NT2/D1 (cell line): ENCODE measurements around the gene NF1.

Experiments used
- DNase-seq: peaks from one replicate; pipeline ENCODE4 v3.0.0-alpha.2; 2011; ENCODE audit warnings: low read depth, low spot score
- H3K27me3 ChIP-seq: 2 replicates; pipeline ENCODE4 v1.6.0; 2011; ENCODE audit warnings: mild to moderate bottlenecking; ENCODE audit not compliant: insufficient read length, insufficient read depth
- H3K36me3 ChIP-seq: 2 replicates; pipeline ENCODE4 v1.6.1; 2011; ENCODE audit warnings: mild to moderate bottlenecking, low read length, mixed read lengths; ENCODE audit not compliant: insufficient read depth, insufficient read length
- H3K4me1 ChIP-seq: 2 replicates; pipeline ENCODE4 v1.5.1; 2011; ENCODE audit not compliant: insufficient read depth, insufficient read length
- H3K4me3 ChIP-seq: 2 replicates; pipeline ENCODE4 v1.5.1; 2011; ENCODE audit warnings: low read depth; ENCODE audit not compliant: insufficient read length
- H3K9ac ChIP-seq: 2 replicates; pipeline ENCODE4 v1.6.0; 2011; ENCODE audit warnings: low read depth; ENCODE audit not compliant: insufficient read length
- H3K9me3 ChIP-seq: 2 replicates; pipeline ENCODE4 v1.5.1; 2011; ENCODE audit warnings: mild to moderate bottlenecking, low read length; ENCODE audit not compliant: insufficient read depth
- SUZ12 ChIP-seq: IDR thresholded peaks from 2 replicates; pipeline ENCODE4 v1.6.1; 2011; ENCODE audit not compliant: insufficient read length, insufficient read depth; ENCODE audit errors: extremely low read depth
- YY1 ChIP-seq: IDR thresholded peaks from 2 replicates; pipeline ENCODE4 v1.6.1; 2011; ENCODE audit not compliant: insufficient read length, insufficient read depth
- ZNF274 ChIP-seq: IDR thresholded peaks from 2 replicates; pipeline ENCODE4 v1.6.1; 2011; ENCODE audit warnings: mild to moderate bottlenecking, low read depth, low read length

The NF1 gene

GRCh38 chr17:31318851-31319661 lies 224.3 kb downstream of the NF1 start:
- Histone ChIP-seq H3K27me3 (no peaks in the 10 kb centered on the region), H3K4me1 (no peaks in the 10 kb centered on the region), H3K36me3 (no peaks in the 10 kb centered on the region), H3K4me3 (no peak overlapping the region), H3K9me3 (no peaks in the 10 kb centered on the region), H3K9ac (no peak overlapping the region)
- DNase-seq: no peak
- TF ChIP-seq SUZ12 (no peak), YY1 (no peak), ZNF274 (no peak)

GRCh38 chr17:31320241-31320640 lies 225.5 kb downstream of the NF1 start:
- H3K4me3 ChIP-seq: no peak overlapping the region
- H3K9ac ChIP-seq: no peak overlapping the region
- H3K9me3 ChIP-seq: no peaks in the 10 kb centered on the region
- DNase-seq: no peak
- TF ChIP-seq SUZ12: no peak
- no peak for TF ChIP-seq YY1
- TF ChIP-seq ZNF274: no peak
- H3K4me1 ChIP-seq: no peaks in the 10 kb centered on the region
- no peaks in the 10 kb centered on the region for H3K27me3 ChIP-seq
- no peaks in the 10 kb centered on the region for H3K36me3 ChIP-seq

- Histone ChIP-seq H3K4me1 (no peaks in the 10 kb centered on the region), H3K9ac (no peak overlapping the region)
Observed at GRCh38 chr17:31320791-31321190, 226.0 kb downstream of the NF1 start.

GRCh38 chr17:31321481-31321880 lies 226.7 kb downstream of the NF1 start, which contains the start of gene EVI2A:
Gene EVI2A, minus strand, starts transcription at chr17:31321622. Its CDS starts 2,609 bp downstream, at chr17:31319013.
- Histone ChIP-seq H3K4me3 (no peak within 1 kb of the TSS), H3K9ac (no peak within 1 kb of the TSS), H3K9me3 (no peaks in the 10 kb centered on the region), H3K27me3 (no peaks in the 10 kb centered on the region), H3K4me1 (no peaks in the 10 kb centered on the region), H3K36me3 (peaks cover 7% of the 10 kb centered on the region)
- TF ChIP-seq YY1 (no peak), ZNF274 (no peak), SUZ12 (no peak)
- DNase-seq: no peak

More at GRCh38 chr17:31320791-31321190, 226.0 kb downstream of the NF1 start:
- no peaks in the 10 kb centered on the region for H3K27me3 ChIP-seq
- no peak for DNase-seq
- H3K36me3 ChIP-seq: peaks cover 1% of the 10 kb centered on the region
- no peak for TF ChIP-seq SUZ12
- TF ChIP-seq YY1: no peak
- no peak for TF ChIP-seq ZNF274
- H3K9me3 ChIP-seq: no peaks in the 10 kb centered on the region
- no peak overlapping the region for H3K4me3 ChIP-seq

DNA sequence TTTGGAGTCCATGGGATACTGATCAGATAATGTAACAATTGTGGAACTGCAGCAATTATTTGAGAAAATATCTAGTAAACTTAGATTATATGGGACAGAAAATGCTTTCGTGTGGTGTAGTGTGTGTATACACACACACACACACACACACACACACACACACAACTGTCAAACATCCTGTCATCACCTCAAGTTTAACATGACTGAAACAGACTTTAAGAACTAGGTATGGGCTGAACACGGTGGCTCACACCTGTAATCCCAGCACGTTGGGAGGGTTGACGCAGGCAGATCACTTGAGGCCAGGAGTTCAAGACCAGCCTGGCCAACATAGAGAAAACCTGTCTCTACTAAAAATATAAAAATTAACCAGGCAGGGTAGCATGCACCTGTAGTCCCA lies 227.2 kb downstream of the NF1 start:
- Histone ChIP-seq H3K4me3 (no peak overlapping the region), H3K9me3 (no peaks in the 10 kb centered on the region), H3K4me1 (no peaks in the 10 kb centered on the region), H3K27me3 (no peaks in the 10 kb centered on the region), H3K36me3 (peaks cover 8% of the 10 kb centered on the region), H3K9ac (no peak overlapping the region)
- DNase-seq: no peak
- TF ChIP-seq SUZ12 (no peak), ZNF274 (no peak), YY1 (no peak)

DNA sequence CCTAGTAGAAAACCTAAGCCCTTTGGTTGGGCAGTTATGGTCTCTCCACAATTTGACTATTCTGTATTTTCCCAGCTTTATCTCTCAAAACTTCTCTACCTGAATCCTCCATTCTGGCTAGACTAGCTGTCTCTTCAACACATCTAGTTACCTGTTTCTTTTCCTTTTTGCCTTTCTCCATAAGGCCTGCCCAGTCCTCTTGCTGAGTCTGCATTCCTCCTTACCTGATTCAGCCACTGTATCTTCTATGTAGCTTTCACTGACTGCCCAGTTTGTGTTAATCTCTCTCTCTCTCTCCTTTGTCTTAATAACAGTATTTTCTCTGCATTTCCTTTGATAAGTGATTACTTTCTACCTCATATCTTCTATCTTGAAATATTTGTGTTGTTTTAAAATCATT lies 228.8 kb downstream of the NF1 start:
- peaks cover 8% of the 10 kb centered on the region for H3K36me3 ChIP-seq
- no peak overlapping the region for H3K9ac ChIP-seq
- TF ChIP-seq YY1 (no peak), ZNF274 (no peak), SUZ12 (no peak)
- no peak overlapping the region for H3K4me3 ChIP-seq
- H3K9me3 ChIP-seq: no peaks in the 10 kb centered on the region
- no peak for DNase-seq
- no peaks in the 10 kb centered on the region for H3K27me3 ChIP-seq
- no peaks in the 10 kb centered on the region for H3K4me1 ChIP-seq

GRCh38 chr17:31327534-31328159 lies 232.9 kb downstream of the NF1 start:
- no peaks in the 10 kb centered on the region for H3K9me3 ChIP-seq
- H3K9ac ChIP-seq: no peak overlapping the region
- H3K36me3 ChIP-seq: peaks cover 9% of the 10 kb centered on the region
- no peaks in the 10 kb centered on the region for H3K27me3 ChIP-seq
- no peak for DNase-seq
- H3K4me1 ChIP-seq: no peaks in the 10 kb centered on the region
- TF ChIP-seq YY1 (no peak), SUZ12 (no peak), ZNF274 (no peak)
- H3K4me3 ChIP-seq: no peak overlapping the region
